Psoas muscle (tissue), 8 donors: Measurements from ENCODE around the gene ACOXL. TPM values are rescaled to one million over a fixed set of nuclear protein-coding genes. Genes with fewer than 3 reads are reported as not detected.

Source experiments
- ATAC-seq, 4 donors: fragments of 200-7000 bp; cut with Tn5 transposase; one replicate each; pipeline ENCODE4 v1.9.1; 2020; ENCODE audit warnings: moderate library complexity in 3 of 4, mild to moderate bottlenecking in 2 of 4
- DNase-seq, 2 donors: peaks; one replicate each; pipeline ENCODE4 v3.0.0-alpha.2; 2020
- H3K27ac ChIP-seq: fragments of 200-600 bp; one replicate; pipeline ENCODE4 v1.8.0; 2022
- H3K27me3 ChIP-seq, 3 donors: fragments of 200-600 bp in 1 of 3; one replicate each; pipeline versions ENCODE4 v1.6.1 to v1.8.0; 2013 to 2022; ENCODE audit warnings: low read length in 2 of 3, mild to moderate bottlenecking in 2 of 3, moderate library complexity in 1 of 3; ENCODE audit not compliant: insufficient read depth in 3 of 3
- H3K36me3 ChIP-seq, 2 donors: fragments of 200-600 bp in 1 of 2; one replicate each; pipeline versions ENCODE4 v1.6.1 to v1.8.0; 2013 to 2022; ENCODE audit warnings: low read depth in 1 of 2, mild to moderate bottlenecking in 1 of 2, moderate library complexity in 1 of 2; ENCODE audit not compliant: insufficient read depth in 1 of 2
- H3K4me1 ChIP-seq: fragments of 200-600 bp; one replicate; pipeline ENCODE4 v1.8.0; 2022
- H3K4me3 ChIP-seq: fragments of 200-600 bp; one replicate; pipeline ENCODE4 v1.8.0; 2022; ENCODE audit warnings: mild to moderate bottlenecking
- H3K9me3 ChIP-seq: fragments of 200-600 bp; one replicate; pipeline ENCODE4 v1.8.0; 2022
- WGBS, 3 donors: extraction: QIAGEN DNeasy Blood & Tissue Kit; methylation state at CpG; one replicate each; pipeline versions ENCODE4 v1.1.6 to v1.1.7; 2013; 5-methylcytosine and 5-hydroxymethylcytosine counted together
- intact Hi-C, 2 donors: fragments of 100-400 bp; cut with DNase I; formaldehyde crosslinking; loops; one replicate each; pipeline versions ENCODE4 v1.11.0 to v1.14.2; 2022
- polyA plus RNA-seq, 3 donors: library from polyadenylated mRNA; stranded (reverse); fragments of 200-250 nt; gene quantifications; one replicate each; pipeline ENCODE4 v1.2.3, GENCODE V29; 2013
- total RNA-seq, 4 donors: library from RNA; stranded (reverse); fragmentation: NEBNext Ultra II Directional in 2 of 4; extraction: Animal tissue kit (Norgen Biotek cat#: 25700) in 2 of 4; gene quantifications; one replicate each; pipeline versions ENCODE4 v1.2.1 to v1.2.4, GENCODE V29; 2021 to 2023
- TF ChIP-seq, protein P1 (sequence below): fragments of 200-600 bp; IDR thresholded peaks from one replicate; pipeline ENCODE4 v1.8.0; 2022; ENCODE audit warnings: antibody characterized with exemption
- donor health status: healthy with polysubstance abuse.
- donor health status: DM: no; HTN: no; CAD: no; lungs with moderate emphysema.
- donor health status: Bipolar disorder and iron deficiency.
- donor health status: healthy.
- donor health status: DM: yes; HTN: yes; CAD: no.
- donor health status: DM: no; HTN: no; CAD: no.
- donor health status: DM: no; HTN: no; CAD: no.
- donor health status: DM: yes; HTN: yes; CAD: no.

Gene ACOXL
- total and polyA plus RNA-seq, 7 donors, result 0.01 TPM; not detected in 6

DNA sequence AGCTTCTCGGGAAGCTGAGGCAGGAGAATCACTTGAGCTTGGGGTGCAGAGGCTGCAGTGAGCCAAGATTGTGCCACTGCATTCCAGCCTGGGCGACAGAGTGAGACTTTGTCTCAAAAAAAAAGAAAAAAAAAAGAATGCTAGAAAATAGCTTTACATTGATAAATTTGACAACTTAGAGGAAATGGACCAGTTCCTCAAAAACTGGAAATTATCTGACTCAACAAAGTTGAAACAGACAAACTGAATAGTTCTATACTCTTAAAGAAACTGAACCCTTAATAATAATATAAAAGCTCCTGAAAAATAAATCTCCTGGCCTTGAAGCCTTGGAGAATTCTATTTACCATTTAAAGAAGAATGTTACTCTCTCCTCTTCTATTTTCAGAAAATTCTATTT, 237.3 kb downstream of the ACOXL start:
- WGBS, 3 donors, result 88 to 97% (median 90%) methylated on average over 2 of the region's 2 CpGs
- H3K27me3 ChIP-seq, result no peaks in the 10 kb centered on the region
- DNase-seq (no peak), ATAC-seq (no peak)
- no peaks in the 10 kb centered on the region for H3K36me3 ChIP-seq
- intact Hi-C loops, result no loop called here
- H3K4me3 ChIP-seq, result no peak overlapping the region
- no peaks in the 10 kb centered on the region for H3K9me3 ChIP-seq
- TF ChIP-seq, protein P1, sequence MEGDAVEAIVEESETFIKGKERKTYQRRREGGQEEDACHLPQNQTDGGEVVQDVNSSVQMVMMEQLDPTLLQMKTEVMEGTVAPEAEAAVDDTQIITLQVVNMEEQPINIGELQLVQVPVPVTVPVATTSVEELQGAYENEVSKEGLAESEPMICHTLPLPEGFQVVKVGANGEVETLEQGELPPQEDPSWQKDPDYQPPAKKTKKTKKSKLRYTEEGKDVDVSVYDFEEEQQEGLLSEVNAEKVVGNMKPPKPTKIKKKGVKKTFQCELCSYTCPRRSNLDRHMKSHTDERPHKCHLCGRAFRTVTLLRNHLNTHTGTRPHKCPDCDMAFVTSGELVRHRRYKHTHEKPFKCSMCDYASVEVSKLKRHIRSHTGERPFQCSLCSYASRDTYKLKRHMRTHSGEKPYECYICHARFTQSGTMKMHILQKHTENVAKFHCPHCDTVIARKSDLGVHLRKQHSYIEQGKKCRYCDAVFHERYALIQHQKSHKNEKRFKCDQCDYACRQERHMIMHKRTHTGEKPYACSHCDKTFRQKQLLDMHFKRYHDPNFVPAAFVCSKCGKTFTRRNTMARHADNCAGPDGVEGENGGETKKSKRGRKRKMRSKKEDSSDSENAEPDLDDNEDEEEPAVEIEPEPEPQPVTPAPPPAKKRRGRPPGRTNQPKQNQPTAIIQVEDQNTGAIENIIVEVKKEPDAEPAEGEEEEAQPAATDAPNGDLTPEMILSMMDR, result no peak
- H3K4me1 ChIP-seq, result no peaks in the 10 kb centered on the region
- H3K27ac ChIP-seq, result no peak overlapping the region

DNA sequence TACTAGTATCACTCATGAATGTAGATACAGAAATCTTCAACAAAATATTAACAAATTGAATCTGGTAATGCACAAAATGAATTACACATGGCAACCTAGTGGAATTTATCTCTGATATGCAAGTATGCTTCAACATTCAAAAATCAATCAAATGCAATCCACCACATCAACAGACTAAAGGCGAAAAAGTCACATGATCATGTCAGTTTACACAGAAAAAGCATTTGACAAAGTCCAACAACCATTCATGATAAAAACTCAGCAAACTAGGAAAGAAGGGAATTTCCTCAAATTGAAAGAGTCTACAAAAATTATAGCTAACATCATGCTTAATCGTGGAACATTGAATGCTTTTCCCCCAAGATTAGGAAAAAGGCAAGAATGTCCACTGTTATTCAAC, 237.8 kb downstream of the ACOXL start:
- H3K4me1 ChIP-seq, result no peaks in the 10 kb centered on the region
- H3K9me3 ChIP-seq, result no peaks in the 10 kb centered on the region
- no peak for DNase-seq
- no peak overlapping the region for H3K27ac ChIP-seq
- 70 to 84% (median 84%) methylated on average over 2 of the region's 2 CpGs for WGBS, 3 donors
- H3K27me3 ChIP-seq, result no peaks in the 10 kb centered on the region
- intact Hi-C loops, result no loop called here
- TF ChIP-seq, protein P1, result no peak
- H3K36me3 ChIP-seq, result no peaks in the 10 kb centered on the region
- no peak for ATAC-seq
- no peak overlapping the region for H3K4me3 ChIP-seq

DNA sequence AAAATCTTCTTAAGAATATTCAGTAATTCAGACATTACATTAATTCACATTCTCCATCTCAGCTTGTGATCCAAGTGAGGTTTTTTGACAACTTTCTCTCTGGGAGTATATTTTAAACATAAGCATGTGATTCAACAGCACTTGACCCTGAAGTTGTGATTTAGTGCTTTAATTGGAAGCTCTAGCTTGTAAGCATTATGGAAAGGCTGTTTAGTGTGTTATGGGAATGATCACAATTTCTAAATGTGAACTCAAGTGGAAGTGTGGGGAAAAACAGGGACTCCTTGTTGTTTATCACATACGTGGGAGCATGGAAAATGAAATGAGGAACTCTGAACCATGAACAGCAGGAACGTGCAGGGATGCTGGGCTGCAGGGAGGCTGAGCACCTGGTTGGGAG, 239.4 kb downstream of the ACOXL start:
- intact Hi-C loops, result no loop called here
- Histone ChIP-seq H3K36me3 (no peaks in the 10 kb centered on the region), H3K9me3 (no peaks in the 10 kb centered on the region), H3K27ac (no peak overlapping the region), H3K27me3 (no peaks in the 10 kb centered on the region), H3K4me3 (no peak overlapping the region), H3K4me1 (no peaks in the 10 kb centered on the region)
- ATAC-seq, result no peak
- DNase-seq, result no peak
- TF ChIP-seq, protein P1, result no peak
- whole genome bisulfite sequencing, 3 donors, result 54 to 58% (median 56%) methylated on average over 2 of the region's 2 CpGs

DNA sequence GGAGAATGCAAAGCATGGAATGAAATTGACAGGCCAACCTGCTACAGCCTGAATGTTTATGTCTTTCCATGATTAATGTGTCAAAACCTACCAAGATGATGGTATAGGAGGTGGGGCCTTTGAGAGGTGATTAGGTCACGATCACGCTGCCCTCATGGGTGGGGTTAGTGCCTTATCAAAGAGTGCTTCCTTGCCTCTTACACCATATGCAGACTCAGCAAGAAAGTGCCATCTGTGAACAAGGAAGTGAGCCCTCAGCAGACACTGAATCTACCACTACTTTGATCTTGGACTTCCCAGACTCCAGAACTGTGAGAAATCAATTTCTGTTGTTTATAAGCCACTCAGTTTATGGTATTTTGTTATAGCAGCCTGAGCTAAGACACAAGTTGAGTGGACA, 240.9 kb downstream of the ACOXL start:
- H3K27ac ChIP-seq, result no peak overlapping the region
- DNase-seq (no peak), ATAC-seq (no peak)
- H3K4me3 ChIP-seq, result no peak overlapping the region
- H3K4me1 ChIP-seq, result no peaks in the 10 kb centered on the region
- no peaks in the 10 kb centered on the region for H3K27me3 ChIP-seq
- intact Hi-C loops, result no loop called here
- TF ChIP-seq, protein P1, result no peak
- no peaks in the 10 kb centered on the region for H3K36me3 ChIP-seq
- WGBS, 3 donors, result 73 to 81% (median 74%) methylated on average over 2 of the region's 2 CpGs
- H3K9me3 ChIP-seq, result no peaks in the 10 kb centered on the region

DNA sequence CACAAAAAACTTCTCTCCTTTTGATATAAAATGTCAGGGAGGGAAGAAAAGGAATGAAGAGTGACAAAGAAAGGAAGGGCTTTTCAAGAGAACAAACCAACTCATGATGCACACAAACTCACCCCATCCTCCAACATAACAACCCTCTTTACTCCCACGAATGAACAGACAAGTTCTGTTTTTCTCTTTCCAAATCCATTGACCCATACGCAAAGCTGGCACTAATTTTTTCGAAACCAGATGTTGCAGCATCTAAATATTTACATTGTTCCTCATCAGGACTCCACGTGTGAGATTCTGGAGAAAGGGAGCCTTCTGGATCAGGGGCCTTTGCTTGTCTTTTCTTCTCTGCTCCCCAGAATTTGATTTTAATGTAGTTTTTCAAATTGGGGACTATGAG, 245.0 kb downstream of the ACOXL start:
- WGBS, 3 donors, result 84 to 89% (median 88%) methylated on average over 4 of the region's 4 CpGs
- TF ChIP-seq, protein P1, result no peak
- H3K27me3 ChIP-seq, result no peaks in the 10 kb centered on the region
- ATAC-seq (no peak), DNase-seq (no peak)
- H3K9me3 ChIP-seq, result no peaks in the 10 kb centered on the region
- no peaks in the 10 kb centered on the region for H3K36me3 ChIP-seq
- H3K27ac ChIP-seq, result no peak overlapping the region
- no peak overlapping the region for H3K4me3 ChIP-seq
- no peaks in the 10 kb centered on the region for H3K4me1 ChIP-seq
- intact Hi-C loops, result no loop called here
